Gastrocnemius medialis (tissue), 4 donors: ENCODE results near the gene PPIL3.

Experiments
- POLR2A ChIP-seq, 2 donors: fragments of 450-650 bp; IDR thresholded peaks; one replicate each; pipeline ENCODE4 v1.6.1; 2017; ENCODE audit warnings: antibody characterized with exemption in 2 of 2, mild to moderate bottlenecking in 2 of 2, moderate library complexity in 2 of 2
- TF ChIP-seq, protein P1 (sequence below), 5 experiments: fragments of 450-650 bp in 3 of 5; fragments of 200-600 bp in 2 of 5; sonication (generic) in 2 of 5; IDR thresholded peaks in 4 of 5; conservative IDR thresholded peaks in 1 of 5; 1 replicate in 4 of 5; 2 replicates in 1 of 5; pipeline ENCODE4 v1.5.1; 2016 to 2019; ENCODE audit warnings: antibody characterized with exemption in 5 of 5, mild to moderate bottlenecking in 3 of 5, moderate library complexity in 3 of 5

DNA sequence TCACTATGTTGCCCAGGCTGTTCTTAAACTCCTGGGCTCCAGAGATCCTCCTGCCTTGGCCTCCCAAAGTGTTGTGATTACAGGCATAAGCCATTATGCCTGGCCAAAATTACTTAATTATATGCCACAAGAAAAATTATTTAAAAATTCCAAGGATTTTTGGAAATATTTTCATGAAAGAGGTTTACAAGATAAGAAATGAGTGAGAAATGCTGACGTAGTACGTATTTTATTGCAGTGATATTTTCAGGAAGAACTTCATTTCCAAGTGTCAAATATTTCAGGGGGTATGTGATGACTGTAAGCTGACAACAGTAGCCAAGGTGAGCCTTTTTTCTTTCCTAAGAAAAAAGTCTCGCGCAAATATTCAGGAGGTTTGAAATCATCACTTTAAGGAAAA, 21.1 kb upstream of the PPIL3 start:
- no peak for TF ChIP-seq POLR2A (IDR thresholded peaks at IDR 0.05)
- TF ChIP-seq, protein P1, sequence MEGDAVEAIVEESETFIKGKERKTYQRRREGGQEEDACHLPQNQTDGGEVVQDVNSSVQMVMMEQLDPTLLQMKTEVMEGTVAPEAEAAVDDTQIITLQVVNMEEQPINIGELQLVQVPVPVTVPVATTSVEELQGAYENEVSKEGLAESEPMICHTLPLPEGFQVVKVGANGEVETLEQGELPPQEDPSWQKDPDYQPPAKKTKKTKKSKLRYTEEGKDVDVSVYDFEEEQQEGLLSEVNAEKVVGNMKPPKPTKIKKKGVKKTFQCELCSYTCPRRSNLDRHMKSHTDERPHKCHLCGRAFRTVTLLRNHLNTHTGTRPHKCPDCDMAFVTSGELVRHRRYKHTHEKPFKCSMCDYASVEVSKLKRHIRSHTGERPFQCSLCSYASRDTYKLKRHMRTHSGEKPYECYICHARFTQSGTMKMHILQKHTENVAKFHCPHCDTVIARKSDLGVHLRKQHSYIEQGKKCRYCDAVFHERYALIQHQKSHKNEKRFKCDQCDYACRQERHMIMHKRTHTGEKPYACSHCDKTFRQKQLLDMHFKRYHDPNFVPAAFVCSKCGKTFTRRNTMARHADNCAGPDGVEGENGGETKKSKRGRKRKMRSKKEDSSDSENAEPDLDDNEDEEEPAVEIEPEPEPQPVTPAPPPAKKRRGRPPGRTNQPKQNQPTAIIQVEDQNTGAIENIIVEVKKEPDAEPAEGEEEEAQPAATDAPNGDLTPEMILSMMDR (IDR thresholded peaks at IDR 0.05 in 4 of 5, conservative IDR thresholded peaks at IDR 0.05 in 1 of 5): no peak
